ENCODE results near the gene TMEM185A. TPM values are rescaled to one million over a fixed set of nuclear protein-coding genes. Genes with fewer than 3 reads are reported as not detected.
A peak's percentile ranks its signal among the peaks of the same experiment; 100 is the strongest.
"Not testable (repeated sequence)": the region's sequence is repeated elsewhere in the genome, so short reads cannot be mapped to it uniquely, and the experiment has no call there.

The TMEM185A gene
- total RNA-seq, 2 experiments from 2014 or later, result 13.0 to 15.2 TPM

DNA sequence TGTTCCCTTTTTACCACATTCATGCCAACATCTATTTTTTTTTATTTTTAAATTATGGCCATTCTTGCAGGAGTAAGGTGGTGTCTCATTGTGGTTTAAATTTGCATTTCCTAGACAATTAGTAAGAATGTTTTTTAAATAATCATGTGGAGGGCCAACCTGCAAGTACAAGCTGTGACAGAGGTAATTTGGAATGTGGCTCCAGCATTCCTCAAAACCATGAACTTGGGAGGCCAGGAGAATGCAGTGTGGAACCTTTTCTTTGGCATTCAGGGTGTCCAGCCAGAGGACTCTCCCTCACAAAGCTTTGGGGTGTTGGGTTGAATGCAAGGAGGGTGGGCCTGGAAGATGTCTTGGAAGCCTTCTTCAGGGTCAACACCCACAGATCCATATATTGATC lies 7.3 kb upstream of the TMEM185A start:
- Mint-ChIP-seq H3K27me3 (no peaks in the 10 kb centered on the region), H3K36me3 (no peaks in the 10 kb centered on the region), H3K4me3 (no peak overlapping the region), H3K27ac (no peak overlapping the region), H3K4me1 (no peaks in the 10 kb centered on the region), H3K9me3 (no peaks in the 10 kb centered on the region)
- DNase-seq, result no peak

GRCh38 chrX:149633511-149633910 lies 1.9 kb upstream of the TMEM185A start:
- H3K36me3 Mint-ChIP-seq, result no peaks in the 10 kb centered on the region
- H3K4me1 Mint-ChIP-seq, result peaks cover 26% of the 10 kb centered on the region
- no peak overlapping the region for H3K4me3 Mint-ChIP-seq
- H3K9me3 Mint-ChIP-seq, result no peaks in the 10 kb centered on the region
- DNase-seq, result no peak
- no peaks in the 10 kb centered on the region for H3K27me3 Mint-ChIP-seq
- H3K27ac Mint-ChIP-seq, result no peak overlapping the region

- no peaks in the 10 kb centered on the region for H3K27me3 Mint-ChIP-seq
- H3K4me3 Mint-ChIP-seq, result peak overlapping the region; percentile 89
- DNase-seq, result no peak
- no peaks in the 10 kb centered on the region for H3K36me3 Mint-ChIP-seq
- no peaks in the 10 kb centered on the region for H3K9me3 Mint-ChIP-seq
- peaks cover 36% of the 10 kb centered on the region for H3K4me1 Mint-ChIP-seq
- peak overlapping the region; percentile 78 for H3K27ac Mint-ChIP-seq
These were observed 835 bp downstream of the TMEM185A start for GRCh38 chrX:149630681-149631233.

DNA sequence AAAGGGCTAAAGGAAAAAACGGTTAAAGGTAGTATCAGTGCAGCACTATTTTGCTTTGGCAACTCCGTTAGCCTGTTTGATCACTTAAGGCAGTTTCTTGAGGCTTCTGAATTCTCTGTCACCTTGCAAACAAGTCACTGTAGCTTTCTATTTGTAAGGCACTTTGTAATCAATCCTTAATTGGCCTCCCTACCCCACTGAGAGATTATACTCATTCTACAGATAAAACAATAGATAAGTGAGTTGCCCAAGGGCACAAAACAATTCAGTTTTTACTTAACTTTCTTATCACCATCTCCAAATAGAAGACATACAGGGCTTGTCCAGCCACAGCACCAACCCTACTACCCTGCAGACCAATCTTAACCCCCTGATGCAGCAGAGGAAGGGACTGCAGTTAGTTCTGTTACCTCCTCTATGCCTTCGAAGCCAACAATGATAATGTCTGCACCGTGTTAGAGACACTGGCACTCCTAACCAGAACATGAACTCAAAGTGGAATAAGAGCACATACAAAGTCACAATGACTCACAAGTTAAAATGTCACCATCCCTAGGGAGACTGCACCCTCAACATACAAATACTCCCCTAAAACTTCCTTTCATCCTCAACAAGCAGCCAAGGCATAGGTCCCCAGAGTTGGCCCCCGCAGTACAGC lies 1.7 kb downstream of the TMEM185A start:
- Mint-ChIP-seq H3K27me3 (no peaks in the 10 kb centered on the region), H3K4me3 (peak overlapping the region; percentile 89), H3K27ac (no peak overlapping the region), H3K4me1 (peaks cover 41% of the 10 kb centered on the region), H3K9me3 (no peaks in the 10 kb centered on the region), H3K36me3 (no peaks in the 10 kb centered on the region)
- no peak for DNase-seq

GRCh38 chrX:149628768-149629167 lies 2.8 kb downstream of the TMEM185A start:
- no peak for DNase-seq
- H3K4me3 Mint-ChIP-seq, result no peak overlapping the region
- no peaks in the 10 kb centered on the region for H3K27me3 Mint-ChIP-seq
- no peaks in the 10 kb centered on the region for H3K36me3 Mint-ChIP-seq
- no peaks in the 10 kb centered on the region for H3K9me3 Mint-ChIP-seq
- peaks cover 43% of the 10 kb centered on the region for H3K4me1 Mint-ChIP-seq
- H3K27ac Mint-ChIP-seq, result no peak overlapping the region

DNA sequence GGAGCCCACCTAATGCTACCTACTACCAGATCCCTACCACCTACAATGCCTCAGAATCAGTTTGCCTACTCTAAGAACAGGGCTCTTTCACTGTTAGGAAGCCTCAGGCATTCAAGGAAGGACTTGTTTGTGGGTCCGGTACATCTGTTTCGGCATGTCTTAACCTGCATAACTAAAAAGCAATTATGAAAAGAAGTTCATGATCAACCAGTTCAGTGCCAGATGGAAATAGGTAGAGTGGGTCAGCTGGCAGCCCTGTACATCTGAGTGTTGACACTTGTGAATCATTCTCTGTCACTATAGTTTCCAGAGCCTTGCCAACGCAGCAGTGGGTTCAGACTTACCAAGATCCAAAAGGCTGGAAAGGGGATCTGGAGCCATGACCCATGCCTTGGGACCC lies 3.3 kb downstream of the TMEM185A start:
- H3K27me3 Mint-ChIP-seq, result no peaks in the 10 kb centered on the region
- no peak for DNase-seq
- H3K4me1 Mint-ChIP-seq, result peaks cover 43% of the 10 kb centered on the region
- no peak overlapping the region for H3K4me3 Mint-ChIP-seq
- H3K27ac Mint-ChIP-seq, result no peak overlapping the region
- H3K9me3 Mint-ChIP-seq, result no peaks in the 10 kb centered on the region
- no peaks in the 10 kb centered on the region for H3K36me3 Mint-ChIP-seq

DNA sequence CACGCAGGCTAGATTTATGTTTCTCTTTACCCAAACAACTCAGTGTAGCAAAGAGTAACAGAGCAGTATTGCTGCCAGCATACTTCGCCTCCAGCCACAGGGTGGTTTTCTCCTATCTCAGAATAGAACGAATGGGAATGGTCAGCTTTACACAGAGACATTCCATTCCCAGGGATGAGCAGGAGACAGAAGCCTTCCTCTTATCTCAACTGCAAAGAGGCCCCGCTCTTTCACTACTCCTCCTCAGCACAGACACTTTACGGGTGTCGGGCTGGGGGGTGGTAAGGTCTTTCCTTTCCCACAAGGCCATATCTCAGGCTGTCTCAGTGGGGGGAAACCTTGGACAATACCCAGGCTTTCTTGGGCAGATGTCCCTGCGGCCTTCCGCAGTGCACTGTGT lies 4.8 kb downstream of the TMEM185A start:
- H3K9me3 Mint-ChIP-seq, H3K4me3 Mint-ChIP-seq, H3K27ac Mint-ChIP-seq, H3K27me3 Mint-ChIP-seq, H3K36me3 Mint-ChIP-seq, DNase-seq: not testable (repeated sequence)
- peaks cover 37% of the 10 kb centered on the region for H3K4me1 Mint-ChIP-seq

GRCh38 chrX:149619662-149620061 lies 11.9 kb downstream of the TMEM185A start:
- not testable (repeated sequence) for H3K36me3 Mint-ChIP-seq, H3K9me3 Mint-ChIP-seq, H3K4me1 Mint-ChIP-seq

GRCh38 chrX:149618871-149619270 lies 12.7 kb downstream of the TMEM185A start:
- DNase-seq, result no peak
- no peaks in the 10 kb centered on the region for H3K27me3 Mint-ChIP-seq
- H3K4me1 Mint-ChIP-seq, result peaks cover 7% of the 10 kb centered on the region
- no peak overlapping the region for H3K27ac Mint-ChIP-seq
- H3K9me3 Mint-ChIP-seq, result no peaks in the 10 kb centered on the region
- no peak overlapping the region for H3K4me3 Mint-ChIP-seq
- H3K36me3 Mint-ChIP-seq, result peaks cover 2% of the 10 kb centered on the region

More at GRCh38 chrX:149619662-149620061, 11.9 kb downstream of the TMEM185A start:
- not testable (repeated sequence) for H3K27ac Mint-ChIP-seq, H3K4me3 Mint-ChIP-seq, H3K27me3 Mint-ChIP-seq, DNase-seq

DNA sequence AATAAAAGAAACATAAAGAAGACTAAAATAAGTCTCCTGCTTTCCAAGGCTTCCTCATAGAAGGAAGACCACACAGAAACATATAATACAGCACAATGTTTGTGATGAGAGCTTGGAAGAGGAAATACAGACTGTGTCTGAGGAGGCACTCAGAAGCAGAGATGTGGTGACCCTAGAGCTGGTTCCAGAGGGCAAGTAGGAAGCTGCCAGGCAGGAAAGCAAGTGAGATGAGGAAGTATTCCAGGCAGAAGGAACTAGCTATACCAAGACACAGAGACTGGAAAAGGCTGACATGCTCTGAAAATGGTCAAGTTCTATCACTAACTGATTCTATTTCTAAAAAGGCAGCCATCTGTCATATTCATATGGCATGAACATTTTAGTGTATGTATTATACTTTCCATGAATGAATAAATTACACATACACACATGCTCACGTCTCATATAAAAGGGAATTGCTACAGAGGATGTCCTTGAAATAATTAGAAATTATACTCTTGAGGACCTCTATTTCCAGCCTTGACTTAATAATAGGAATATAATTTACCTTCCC lies 19.9 kb downstream of the TMEM185A start:
- no peaks in the 10 kb centered on the region for H3K27me3 Mint-ChIP-seq

GRCh38 chrX:149610511-149610910 lies 21.1 kb downstream of the TMEM185A start:
- DNase-seq, result no peak
- Mint-ChIP-seq H3K4me1 (peaks cover 7% of the 10 kb centered on the region), H3K36me3 (no peaks in the 10 kb centered on the region), H3K4me3 (no peak overlapping the region), H3K27ac (no peak overlapping the region), H3K9me3 (no peaks in the 10 kb centered on the region), H3K27me3 (no peaks in the 10 kb centered on the region)

More for the DNA sequence above, 19.9 kb downstream of the TMEM185A start:
- H3K4me1 Mint-ChIP-seq, result peaks cover 7% of the 10 kb centered on the region
- no peak for DNase-seq
- no peaks in the 10 kb centered on the region for H3K36me3 Mint-ChIP-seq
- H3K9me3 Mint-ChIP-seq, result no peaks in the 10 kb centered on the region
- H3K27ac Mint-ChIP-seq, result no peak overlapping the region
- H3K4me3 Mint-ChIP-seq, result no peak overlapping the region

DNA sequence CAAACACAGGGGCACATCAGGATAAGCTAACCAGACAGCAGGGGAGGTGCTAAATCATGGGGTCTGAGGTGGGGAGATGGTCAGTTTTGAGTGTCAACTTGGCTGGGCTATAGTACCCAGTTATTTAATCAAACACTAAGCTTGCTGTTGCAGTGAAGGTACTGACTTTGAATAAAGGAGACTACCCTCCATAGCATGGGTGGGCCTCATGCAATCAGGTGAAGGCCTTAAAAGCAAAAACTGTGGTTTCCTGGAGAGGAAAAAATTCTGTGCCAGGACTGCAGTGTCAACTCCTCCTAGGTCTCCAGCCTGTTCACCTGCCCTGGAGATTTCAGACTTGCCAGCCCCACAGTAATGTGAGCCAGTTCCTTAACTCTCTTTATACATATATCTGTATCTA lies 23.9 kb downstream of the TMEM185A start:
- no peak overlapping the region for H3K4me3 Mint-ChIP-seq
- no peaks in the 10 kb centered on the region for H3K27me3 Mint-ChIP-seq
- H3K27ac Mint-ChIP-seq, result no peak overlapping the region
- DNase-seq, result no peak
- H3K4me1 Mint-ChIP-seq, result no peaks in the 10 kb centered on the region
- H3K9me3 Mint-ChIP-seq, result no peaks in the 10 kb centered on the region
- H3K36me3 Mint-ChIP-seq, result no peaks in the 10 kb centered on the region

DNA sequence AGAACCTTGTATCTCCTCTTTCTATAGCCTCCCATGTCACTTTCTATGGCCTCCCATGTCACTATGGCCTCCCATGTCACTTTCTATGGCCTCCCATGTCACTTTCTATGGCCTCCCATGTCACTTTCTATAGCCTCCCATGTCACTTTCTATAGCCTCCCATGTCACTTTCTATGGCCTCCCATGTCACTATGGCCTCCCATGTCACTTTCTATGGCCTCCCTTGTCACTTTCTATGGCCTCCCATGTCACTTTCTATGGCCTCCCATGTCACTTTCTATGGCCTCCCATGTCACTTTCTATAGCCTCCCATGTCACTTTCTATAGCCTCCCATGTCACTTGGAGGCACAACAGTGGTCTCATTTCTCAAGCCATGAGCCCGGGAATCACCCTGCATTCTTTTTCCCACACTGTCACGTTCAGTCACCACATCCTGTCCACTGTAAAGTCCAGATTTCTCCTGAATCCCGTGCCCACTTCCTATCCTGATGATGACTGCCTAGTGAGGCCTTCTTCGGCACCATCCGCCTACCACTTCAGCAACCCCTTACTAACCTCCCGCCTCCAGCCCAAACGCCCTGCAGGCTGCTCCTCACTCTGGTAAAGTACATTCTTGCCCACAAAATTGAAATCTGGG lies 26.2 kb downstream of the TMEM185A start:
- H3K4me1 Mint-ChIP-seq, H3K36me3 Mint-ChIP-seq, H3K4me3 Mint-ChIP-seq, H3K27me3 Mint-ChIP-seq, H3K27ac Mint-ChIP-seq, DNase-seq, H3K9me3 Mint-ChIP-seq: not testable (repeated sequence)

GRCh38 chrX:149598603-149599002 lies 33.0 kb downstream of the TMEM185A start:
- H3K36me3 Mint-ChIP-seq, H3K27me3 Mint-ChIP-seq, H3K4me3 Mint-ChIP-seq, H3K9me3 Mint-ChIP-seq, H3K4me1 Mint-ChIP-seq, DNase-seq, H3K27ac Mint-ChIP-seq: not testable (repeated sequence)

GRCh38 chrX:149595943-149596342 lies 35.6 kb downstream of the TMEM185A start:
- H3K4me3 Mint-ChIP-seq, H3K4me1 Mint-ChIP-seq: not testable (repeated sequence)

DNA sequence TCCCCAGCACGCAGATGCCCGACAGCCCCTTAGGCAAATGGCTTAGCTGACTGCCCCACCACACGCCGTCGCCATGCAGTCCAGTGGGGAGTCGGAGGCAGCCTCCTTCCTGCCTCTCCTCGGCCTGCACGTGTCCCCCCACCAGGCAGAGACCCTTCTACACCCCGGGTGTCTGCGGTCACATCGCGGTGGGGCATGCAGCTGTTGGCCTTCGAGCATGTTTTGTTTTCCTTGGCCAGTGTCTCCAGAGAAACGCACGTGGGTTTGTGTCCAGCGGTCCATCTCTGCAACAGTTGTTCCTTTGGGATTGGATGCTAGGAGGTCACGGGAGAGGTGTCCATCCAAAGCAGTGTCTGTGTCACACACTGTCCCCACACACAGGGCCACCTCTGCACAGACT lies 36.4 kb downstream of the TMEM185A start, which contains the start of gene HSFX2:
TSS of gene HSFX2 (minus strand) at position 101 of the 400 bp plus-strand sequence. CDS start 614 bp downstream, outside the sequence.
- not testable (repeated sequence) for H3K4me3 Mint-ChIP-seq, H3K27ac Mint-ChIP-seq, H3K4me1 Mint-ChIP-seq, H3K36me3 Mint-ChIP-seq, H3K9me3 Mint-ChIP-seq, DNase-seq, H3K27me3 Mint-ChIP-seq

More at GRCh38 chrX:149595943-149596342, 35.6 kb downstream of the TMEM185A start:
- H3K36me3 Mint-ChIP-seq, H3K27ac Mint-ChIP-seq, H3K27me3 Mint-ChIP-seq, DNase-seq, H3K9me3 Mint-ChIP-seq: not testable (repeated sequence)
